ENCODE results near the gene GUCD1. TPM values are rescaled to one million over a fixed set of nuclear protein-coding genes. Genes with fewer than 3 reads are reported as not detected.

GUCD1 gene
- total RNA-seq, 1 donor from 2014 or later = 52.5 TPM

- no peak for DNase-seq
These were observed 35.7 kb upstream of the GUCD1 start for GRCh38 chr22:24590596-24591173.

- DNase-seq = no peak
These were observed 34.6 kb upstream of the GUCD1 start for GRCh38 chr22:24589518-24590030.

GRCh38 chr22:24588757-24589481, 34.0 kb upstream of the GUCD1 start:
- no peak for DNase-seq

- no peak for DNase-seq
These were observed 33.4 kb upstream of the GUCD1 start for GRCh38 chr22:24588381-24588756.

DNA sequence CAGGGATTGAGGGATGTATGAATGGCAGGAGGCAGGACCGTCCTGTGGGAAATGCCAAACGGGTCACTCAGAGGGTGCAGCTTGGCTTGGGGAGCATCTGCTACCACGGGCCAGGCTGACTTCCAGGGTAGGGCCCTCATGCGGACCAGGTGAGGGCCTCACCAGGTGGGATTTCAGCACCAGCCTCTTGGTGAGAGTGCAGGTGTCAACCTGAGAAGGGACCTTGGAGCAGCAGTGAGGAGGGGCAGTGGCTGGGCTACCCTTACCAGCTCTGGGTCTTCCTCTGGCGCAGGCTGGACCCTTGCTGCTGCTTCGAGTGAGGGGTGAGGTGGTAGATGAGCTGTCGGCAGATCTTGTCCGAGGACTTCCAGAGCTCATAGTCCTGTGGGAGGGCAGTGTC, 33.0 kb upstream of the GUCD1 start:
- DNase-seq = no peak

DNA sequence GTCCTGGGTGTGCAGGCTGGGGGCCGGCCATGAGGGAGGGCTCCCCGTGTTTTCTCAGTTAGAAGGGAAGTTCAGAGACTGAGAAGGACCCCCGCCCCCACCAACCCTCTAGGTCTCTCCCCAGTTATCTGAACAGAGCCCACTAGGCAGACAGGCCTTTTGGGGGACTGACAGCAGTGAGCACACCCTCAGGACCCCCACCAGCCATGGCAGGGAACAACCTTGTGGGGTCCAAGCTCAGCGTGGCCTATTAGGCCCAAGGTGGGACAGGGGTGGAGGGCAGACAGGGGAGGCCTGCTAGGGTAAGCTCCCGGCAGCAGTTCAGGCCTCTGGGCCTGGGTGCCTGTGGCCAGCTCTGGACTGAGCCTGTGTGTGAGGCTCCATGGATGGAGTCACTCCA, 32.3 kb upstream of the GUCD1 start:
- no peak for DNase-seq

DNA sequence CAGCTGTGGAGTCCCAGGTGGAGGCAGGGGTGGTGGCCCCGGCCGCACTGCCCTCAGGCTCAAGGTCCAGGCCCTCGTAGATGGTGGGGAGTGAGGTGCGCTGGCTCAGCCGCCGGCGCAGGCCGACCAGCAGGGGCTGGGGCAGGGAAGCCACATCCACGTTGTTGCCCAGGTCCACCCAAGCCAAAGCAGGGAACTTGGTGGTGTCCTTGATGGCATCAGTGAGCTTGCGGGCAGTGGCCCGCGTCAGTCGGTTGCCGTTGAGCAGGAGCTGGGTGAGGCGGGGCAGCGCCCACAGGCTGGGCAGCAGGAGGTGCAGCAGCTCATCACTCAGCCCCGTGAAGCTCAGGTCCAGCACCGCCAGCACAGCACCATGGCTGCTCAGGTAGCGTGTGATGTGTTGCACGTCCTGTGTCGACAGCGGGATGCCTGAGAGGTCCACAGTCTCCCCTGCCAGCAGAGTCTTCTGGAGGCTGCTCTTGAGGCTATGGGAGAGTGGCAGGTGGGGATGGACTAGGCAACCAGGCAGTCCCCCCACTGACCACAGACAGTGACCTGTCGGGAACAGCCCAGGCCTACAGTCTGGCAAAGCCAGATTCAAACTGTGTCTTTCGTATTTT, 31.1 kb upstream of the GUCD1 start:
- no peak for DNase-seq

- no peak for DNase-seq
These were observed 30.5 kb upstream of the GUCD1 start for GRCh38 chr22:24585461-24585860.

DNA sequence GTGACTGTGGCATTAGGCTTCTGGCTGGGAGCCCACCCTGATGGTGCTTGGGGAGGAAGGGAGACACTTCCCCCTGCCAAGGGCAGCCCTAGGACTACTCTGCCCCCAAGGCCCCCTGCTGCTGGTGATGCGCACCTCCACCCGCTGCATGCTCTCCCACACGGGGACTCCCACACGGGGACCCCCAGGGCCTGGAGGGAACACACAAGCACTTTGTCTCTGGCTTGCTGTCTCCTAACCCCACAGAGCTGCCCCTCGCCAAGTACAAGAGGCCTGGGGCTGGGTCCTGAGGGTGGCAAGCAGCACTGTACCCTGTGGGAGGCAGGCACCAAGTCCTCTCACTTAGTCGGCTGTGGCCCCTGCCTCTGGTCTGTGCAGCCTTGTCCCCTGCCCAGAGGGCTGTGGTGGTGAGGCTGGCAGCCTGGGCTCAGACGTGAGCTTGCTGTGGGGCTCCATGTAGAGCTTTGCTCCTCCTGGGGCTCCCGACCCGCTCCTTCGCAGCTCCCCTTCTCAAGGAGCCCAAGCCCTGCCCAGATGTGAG, 30.0 kb upstream of the GUCD1 start:
- DNase-seq = no peak

DNA sequence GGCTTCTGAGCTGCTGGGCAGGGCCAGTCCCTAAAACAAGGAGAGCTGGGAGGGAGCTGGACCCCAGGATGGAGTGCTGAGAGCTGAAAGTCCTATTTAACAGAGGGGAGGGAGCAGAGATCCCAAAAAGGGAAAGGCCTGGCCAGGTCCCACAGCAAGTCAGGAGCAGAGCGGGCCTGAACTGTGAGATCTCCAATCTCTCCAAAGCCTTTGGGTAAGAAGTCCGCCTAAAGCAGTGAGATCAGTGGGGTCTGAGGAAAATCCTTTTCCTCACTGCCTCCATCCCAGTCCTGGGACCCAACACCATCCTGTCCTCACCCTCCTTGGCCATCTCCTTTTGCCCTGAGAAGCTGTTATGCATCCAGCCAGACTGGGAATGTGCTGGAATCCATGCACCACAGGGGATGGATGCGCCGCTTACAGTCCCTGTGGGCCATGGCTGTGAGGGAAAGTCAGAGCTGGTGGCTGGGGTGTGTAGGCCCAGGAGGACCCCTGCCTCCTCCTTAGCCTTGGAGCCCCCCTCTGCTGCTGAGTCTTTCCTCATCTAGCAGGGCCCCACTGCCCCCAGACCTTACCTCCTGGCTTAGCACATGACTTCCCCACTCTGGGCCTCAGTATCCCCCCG, 29.3 kb upstream of the GUCD1 start:
- no peak for DNase-seq

DNA sequence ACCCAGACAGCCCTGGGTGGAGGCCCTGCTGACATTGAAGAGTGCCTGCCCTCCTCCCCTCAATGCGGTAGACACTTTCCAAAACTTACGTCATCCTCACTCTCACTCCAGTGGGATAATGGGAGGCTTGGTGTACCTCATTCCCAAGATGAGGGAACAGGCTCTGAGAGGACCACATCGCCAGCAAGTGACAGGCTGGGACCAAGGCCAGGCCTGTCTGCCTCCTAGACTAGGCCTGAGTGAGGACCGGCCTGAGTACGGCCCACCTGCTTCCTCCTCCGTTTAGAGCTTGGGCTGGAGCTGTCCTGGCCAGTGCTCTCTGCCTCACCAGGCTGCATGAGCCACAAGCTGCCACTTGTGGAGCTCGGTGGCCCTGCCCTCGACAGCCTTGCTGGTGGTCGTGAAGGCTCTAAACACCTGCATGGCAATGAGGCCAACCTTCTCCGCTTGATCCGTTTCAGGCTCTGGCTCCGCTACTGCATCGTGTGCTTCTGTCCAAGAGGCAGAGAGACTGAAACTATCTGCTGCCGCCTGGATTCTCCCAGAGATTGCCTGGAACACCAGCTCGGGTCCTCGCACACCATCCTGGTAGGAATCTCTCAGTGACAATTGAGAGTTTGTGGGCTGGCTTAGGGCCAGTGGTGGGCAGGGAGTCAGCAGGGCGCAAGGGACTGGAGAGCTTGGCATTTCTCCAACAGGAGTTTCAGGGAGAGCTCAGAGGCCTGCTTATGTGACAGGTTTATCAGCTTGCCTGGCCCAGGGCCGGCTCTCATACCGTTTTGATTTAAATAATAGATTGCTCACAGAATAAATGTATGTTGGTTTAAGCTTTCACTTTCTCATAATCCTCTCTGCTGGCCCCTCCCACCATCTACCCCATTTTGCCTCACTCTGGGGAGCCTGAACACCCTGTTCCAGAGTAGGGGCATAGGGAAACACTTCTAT, 28.6 kb upstream of the GUCD1 start:
- no peak for DNase-seq

GRCh38 chr22:24582056-24582814, 27.3 kb upstream of the GUCD1 start:
- no peak for DNase-seq

DNA sequence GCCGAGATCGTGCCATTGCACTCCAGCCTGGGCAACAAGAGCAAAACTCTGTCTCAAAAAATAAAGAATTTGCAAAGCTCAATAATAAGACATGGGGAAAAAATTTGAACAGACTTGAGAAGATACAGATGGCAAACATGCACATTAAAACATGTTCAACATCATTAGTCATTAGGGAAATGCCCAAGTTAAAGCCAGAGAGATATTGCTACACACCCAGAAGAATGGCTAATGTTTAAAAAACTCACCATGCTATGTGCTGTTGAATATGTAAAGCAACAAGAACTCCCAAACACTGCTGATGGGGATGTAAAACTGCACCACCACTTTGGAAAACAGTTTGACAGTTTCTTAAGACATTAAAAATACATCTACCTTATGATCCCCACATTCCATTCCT, 25.3 kb upstream of the GUCD1 start:
- no peak for DNase-seq

GRCh38 chr22:24579258-24579601, 24.3 kb upstream of the GUCD1 start:
- DNase-seq = no peak

DNA sequence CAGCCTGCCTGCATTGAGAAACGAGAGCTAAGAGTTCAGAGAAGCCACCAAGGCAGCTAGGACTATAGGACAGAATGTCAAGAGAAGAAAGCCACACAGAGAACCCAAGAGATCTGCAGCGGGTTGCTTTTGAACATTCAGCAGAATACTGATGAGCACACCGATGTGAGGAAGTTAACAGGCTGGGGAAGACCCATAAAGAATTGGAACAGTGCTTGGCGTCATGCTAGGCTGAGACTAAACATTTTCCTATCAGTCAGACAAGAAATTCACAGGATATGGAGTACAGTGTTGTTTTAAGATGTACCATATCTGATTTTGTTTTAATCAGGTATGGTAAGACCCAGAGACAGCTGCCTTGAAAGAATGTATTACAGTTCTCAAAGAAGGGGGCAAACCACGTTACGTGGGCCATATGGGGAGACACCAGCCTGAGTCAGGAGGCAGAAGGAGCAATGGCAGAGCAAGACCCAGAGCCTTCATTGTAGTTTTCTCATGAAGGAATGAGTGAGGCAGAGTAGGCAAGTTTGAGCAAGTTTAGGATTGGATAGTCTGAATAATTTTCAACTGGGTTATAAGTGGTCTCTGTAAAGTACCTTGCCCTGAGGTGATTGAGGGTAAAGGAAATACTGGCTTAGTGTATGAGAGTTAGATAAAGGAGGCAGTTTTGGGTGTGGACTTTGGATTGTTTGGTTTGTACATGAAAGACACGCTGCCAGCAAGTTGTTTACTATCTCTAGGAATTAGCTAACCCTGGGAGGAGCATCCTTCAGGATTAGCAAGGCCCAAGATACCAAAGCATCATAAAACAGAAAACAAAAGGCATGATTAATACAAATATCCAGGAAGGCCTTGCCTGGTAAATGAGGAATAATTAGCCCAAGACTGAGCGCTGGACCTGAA, 23.7 kb upstream of the GUCD1 start:
- no peak for DNase-seq

DNA sequence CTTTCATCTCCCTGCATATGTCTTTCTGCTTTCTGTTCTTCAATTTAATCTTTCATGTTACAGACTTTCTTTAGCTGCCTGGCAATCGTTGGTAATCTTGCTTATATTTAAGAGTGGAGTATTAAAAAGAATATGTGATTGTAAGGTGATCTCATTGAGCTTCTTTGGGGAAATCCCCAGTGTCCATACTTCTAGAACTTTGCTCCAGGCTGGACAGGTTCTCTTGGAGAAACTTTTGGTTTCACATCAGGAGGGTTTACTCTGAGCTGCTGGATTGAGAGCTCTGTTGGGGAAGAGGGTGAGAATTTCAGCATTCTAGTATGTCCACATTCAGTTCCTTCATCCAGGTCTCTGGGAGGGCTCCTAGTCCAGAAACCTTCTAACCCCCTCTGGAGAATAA, 21.8 kb upstream of the GUCD1 start:
- no peak for DNase-seq

GRCh38 chr22:24571266-24571665, 16.3 kb upstream of the GUCD1 start:
- DNase-seq = no peak

DNA sequence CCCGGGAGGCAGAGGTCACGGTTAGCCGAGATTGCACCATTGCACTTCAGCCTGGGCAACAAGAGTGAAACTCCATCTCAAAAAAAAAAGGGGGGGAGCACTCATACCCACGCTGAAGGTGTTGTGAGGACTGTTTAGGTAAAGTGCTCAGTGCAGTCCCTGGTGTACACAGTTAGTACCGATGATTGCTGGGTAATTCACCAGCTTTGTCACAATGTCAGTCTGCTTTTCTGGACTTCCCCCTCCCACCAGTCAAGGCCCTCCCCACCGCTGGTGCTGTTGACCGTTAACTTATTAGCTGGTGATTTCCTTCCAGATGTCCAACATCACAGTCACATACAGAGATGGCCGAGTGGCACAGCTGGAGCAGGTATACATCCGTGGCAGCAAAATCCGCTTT, 12.7 kb upstream of the GUCD1 start:
- no peak for DNase-seq

- DNase-seq = no peak
These were observed 12.1 kb upstream of the GUCD1 start for GRCh38 chr22:24566899-24567511.

- DNase-seq = no peak
These were observed 10.1 kb upstream of the GUCD1 start for GRCh38 chr22:24565077-24565476.

Data from skin of body (tissue), 2 donors.